ENCODE measurements around the gene PCBP2.

- TF ChIP-seq CTCF (IDR thresholded peaks at IDR 0.05; ENCODE audit: extremely low read depth in 1 of 2, insufficient read depth in 1 of 2, low read depth in 1 of 2, low read length in 2 of 2) (peak; percentile 18 to 29), POLR2AphosphoS5 (IDR thresholded peaks at IDR 0.05; ENCODE audit: insufficient read depth, low read depth, low read length) (peak; percentile 36), POLR2A (IDR thresholded peaks at IDR 0.05; ENCODE audit: low read depth, low read length) (no peak), MYC (IDR thresholded peaks at IDR 0.05; ENCODE audit: low read depth, low read length) (no peak), GATA2 (IDR thresholded peaks at IDR 0.05; ENCODE audit: insufficient read depth, insufficient read length, low read depth, low read length) (no peak), JUN (IDR thresholded peaks at IDR 0.05; ENCODE audit: borderline replicate concordance, insufficient read depth, insufficient read length, low read depth) (no peak)
These were observed 24.9 kb downstream of the PCBP2 start for GRCh38 chr12:53476769-53477209.

Measured in endothelial cell of umbilical vein (primary cell).